HepG2 (cell line): Measurements from ENCODE around the gene USF1. TPM values are rescaled to one million over a fixed set of nuclear protein-coding genes. Genes with fewer than 3 reads are reported as not detected.
A peak's percentile ranks its signal among the peaks of the same experiment; 100 is the strongest.

Source experiments
- ARID2 ChIP-seq: sonication (generic); formaldehyde crosslinking; IDR thresholded peaks from 2 replicates; pipeline ENCODE4 v1.8.1; 2022; ENCODE audit warnings: mild to moderate bottlenecking, missing genetic modification reagents, borderline replicate concordance
- CEBPG ChIP-seq: IDR thresholded peaks from 2 replicates; pipeline ENCODE4 v1.6.1; 2016
- CHD4 ChIP-seq: fragments of 200-600 bp; sonication (generic); IDR thresholded peaks from 2 replicates; pipeline ENCODE4 v1.7.0; 2017; ENCODE audit warnings: mild to moderate bottlenecking, low read length, borderline replicate concordance
- CREB3 ChIP-seq: sonication (generic); formaldehyde crosslinking; IDR thresholded peaks from 2 replicates; pipeline ENCODE4 v1.5.0; 2020; ENCODE audit warnings: missing genetic modification reagents
- DDIT3 ChIP-seq: sonication (generic); formaldehyde crosslinking; IDR thresholded peaks from 2 replicates; pipeline ENCODE4 v1.4.0; 2020; ENCODE audit warnings: mild to moderate bottlenecking, missing genetic modification reagents
- GATAD2A ChIP-seq: IDR thresholded peaks from 2 replicates; pipeline ENCODE4 v1.6.1; 2016
- HBP1 ChIP-seq: IDR thresholded peaks from 2 replicates; pipeline ENCODE4 v1.6.1; 2016; ENCODE audit warnings: low read depth, control low read depth
- HMG20A ChIP-seq: IDR thresholded peaks from 2 replicates; pipeline ENCODE4 v1.6.1; 2016; ENCODE audit warnings: borderline replicate concordance
- ISL2 ChIP-seq: sonication (generic); formaldehyde crosslinking; IDR thresholded peaks from 2 replicates; pipeline ENCODE4 v1.5.0; 2020; ENCODE audit warnings: missing genetic modification reagents
- JARID2 ChIP-seq: sonication (generic); formaldehyde crosslinking; IDR thresholded peaks from 2 replicates; pipeline ENCODE4 v1.8.1; 2023; ENCODE audit warnings: missing genetic modification reagents, inconsistent platforms; ENCODE audit not compliant: insufficient replicate concordance
- RNF2 ChIP-seq: fragments of 450-650 bp; conservative IDR thresholded peaks from 2 replicates; pipeline ENCODE4 v1.6.1; 2016; ENCODE audit warnings: low read depth
- THAP9 ChIP-seq: sonication (generic); formaldehyde crosslinking; IDR thresholded peaks from 2 replicates; pipeline ENCODE4; 2020; ENCODE audit warnings: missing genetic modification reagents, mild to moderate bottlenecking, borderline replicate concordance
- ZNF251 ChIP-seq: sonication (generic); formaldehyde crosslinking; IDR thresholded peaks from 2 replicates; pipeline ENCODE4 v1.9.0; 2021; ENCODE audit warnings: mild to moderate bottlenecking, missing genetic modification reagents
- ZNF317 ChIP-seq: sonication (generic); formaldehyde crosslinking; IDR thresholded peaks from 2 replicates; pipeline ENCODE4 v1.5.0; 2020; ENCODE audit warnings: mild to moderate bottlenecking, missing genetic modification reagents
- ZNF407 ChIP-seq: sonication (generic); formaldehyde crosslinking; IDR thresholded peaks from one replicate; pipeline ENCODE4 v1.5.1; 2020; ENCODE audit warnings: mild to moderate bottlenecking, missing genetic modification reagents; ENCODE audit errors: not compliant biosample characterization
- ZNF501 ChIP-seq: sonication (generic); formaldehyde crosslinking; IDR thresholded peaks from 2 replicates; pipeline ENCODE4 v1.5.1; 2020; ENCODE audit warnings: mild to moderate bottlenecking, moderate library complexity, missing genetic modification reagents
- polyA plus RNA-seq, 8 experiments: library from polyadenylated mRNA; depleted of rRNA in 3 of 8; stranded (reverse) in 7 of 8; unstranded in 1 of 8; fragments of >200 nt; fragmentation: Illumina TruSeq in 4 of 8; extraction: Trizol in 4 of 8; gene quantifications; 2 replicates each; pipeline versions ENCODE4 v1.2.1 to v1.2.3, GENCODE V29; 2011 to 2016; ENCODE audit warnings: low read depth in 4 of 8, missing spikeins in 1 of 8, mixed read lengths in 1 of 8; ENCODE audit not compliant: insufficient read depth in 1 of 8
- total RNA-seq, 5 experiments: library from RNA; depleted of rRNA; stranded (reverse); fragments of >200 nt; fragmentation: Illumina TruSeq; extraction: Trizol; gene quantifications; 2 replicates each; pipeline ENCODE4 v1.2.3, GENCODE V29; 2016; ENCODE audit warnings: low read depth in 1 of 5

Gene USF1
- total and polyA plus RNA-seq, 2 of the 13 experiments (the other 11 are each of a cell fraction or from before 2014, with no cell fraction given) = 26.9 to 39.4 TPM

- TF ChIP-seq ZNF407 (no peak), HBP1 (CRISPR knock-in tag) (0 out of 2 replicates have a peak, but pooled peaks have one; percentile 41), JARID2 (CRISPR knock-in tag) (no peak), ARID2 (CRISPR knock-in tag) (no peak), ZNF251 (no peak), ISL2 (CRISPR knock-in tag) (0 out of 2 replicates have a peak, but pooled peaks have one; percentile 36), HMG20A (CRISPR knock-in tag) (no peak), CREB3 (CRISPR knock-in tag) (peak; percentile 22), CHD4 (no peak), DDIT3 (CRISPR knock-in tag) (no peak), ZNF501 (CRISPR knock-in tag) (0 out of 2 replicates have a peak, but pooled peaks have one; percentile 19), ZNF317 (peak; percentile 47), RNF2 (no peak), CEBPG (CRISPR knock-in tag) (no peak; the same call in 1 of the 2 replicates), GATAD2A (CRISPR knock-in tag) (no peak), THAP9 (CRISPR knock-in tag) (peak; percentile 43; the same call in 1 of the 2 replicates)
Observed at GRCh38 chr1:161020509-161021164, 25.1 kb downstream of the USF1 start, which contains the start of gene F11R (continued).
